ENCODE results near the gene ITSN1.

ITSN1 gene

GRCh38 chr21:33817138-33817537 lies 174.8 kb downstream of the ITSN1 start:
- no peak for DNase-seq

GRCh38 chr21:33817663-33818451 lies 175.6 kb downstream of the ITSN1 start:
- DNase-seq, result no peak

DNA sequence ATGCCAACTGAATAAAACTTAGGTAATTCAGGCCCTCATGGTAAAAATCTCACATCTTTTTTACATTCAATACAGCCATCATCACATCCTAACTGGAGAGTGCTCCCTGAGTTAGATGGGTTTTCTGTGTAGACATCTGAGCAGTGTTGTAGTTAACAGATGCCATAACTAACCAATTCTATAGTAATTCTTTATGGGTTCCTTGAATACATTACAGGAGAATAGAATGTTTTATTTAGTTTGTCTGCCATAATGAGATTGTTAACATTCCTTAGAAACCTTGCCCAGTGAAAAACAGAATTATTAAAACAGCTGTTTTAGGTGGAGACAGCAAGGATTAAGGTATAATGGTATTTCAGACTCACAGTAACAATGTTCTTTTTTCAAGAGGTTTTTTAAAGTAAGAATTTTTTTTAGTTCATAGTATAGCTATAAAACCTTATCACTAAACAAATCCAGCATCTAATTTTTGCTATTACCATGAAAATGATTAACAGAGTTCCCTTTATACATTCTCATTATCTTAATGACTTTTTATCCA lies 178.0 kb downstream of the ITSN1 start:
- no peak for DNase-seq

DNA sequence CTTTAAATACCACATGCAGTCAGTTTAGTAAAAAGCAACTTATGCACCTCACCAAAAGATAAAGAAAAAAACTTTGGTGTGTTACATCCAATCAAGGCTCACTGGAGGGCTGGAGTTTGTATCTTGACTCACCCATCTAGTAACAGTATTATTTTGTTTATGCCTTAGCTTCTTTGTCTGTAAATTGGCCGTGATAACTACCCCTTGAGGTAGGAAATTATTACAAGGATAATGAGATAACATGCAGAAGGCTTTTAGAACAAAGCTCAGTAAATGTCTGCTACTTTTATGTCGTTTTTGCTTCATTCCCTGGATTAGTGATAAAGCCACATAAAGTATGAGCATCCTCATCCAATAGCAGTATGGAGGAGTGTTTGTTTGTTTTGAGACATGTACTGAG lies 178.5 kb downstream of the ITSN1 start:
- no peak for DNase-seq

DNA sequence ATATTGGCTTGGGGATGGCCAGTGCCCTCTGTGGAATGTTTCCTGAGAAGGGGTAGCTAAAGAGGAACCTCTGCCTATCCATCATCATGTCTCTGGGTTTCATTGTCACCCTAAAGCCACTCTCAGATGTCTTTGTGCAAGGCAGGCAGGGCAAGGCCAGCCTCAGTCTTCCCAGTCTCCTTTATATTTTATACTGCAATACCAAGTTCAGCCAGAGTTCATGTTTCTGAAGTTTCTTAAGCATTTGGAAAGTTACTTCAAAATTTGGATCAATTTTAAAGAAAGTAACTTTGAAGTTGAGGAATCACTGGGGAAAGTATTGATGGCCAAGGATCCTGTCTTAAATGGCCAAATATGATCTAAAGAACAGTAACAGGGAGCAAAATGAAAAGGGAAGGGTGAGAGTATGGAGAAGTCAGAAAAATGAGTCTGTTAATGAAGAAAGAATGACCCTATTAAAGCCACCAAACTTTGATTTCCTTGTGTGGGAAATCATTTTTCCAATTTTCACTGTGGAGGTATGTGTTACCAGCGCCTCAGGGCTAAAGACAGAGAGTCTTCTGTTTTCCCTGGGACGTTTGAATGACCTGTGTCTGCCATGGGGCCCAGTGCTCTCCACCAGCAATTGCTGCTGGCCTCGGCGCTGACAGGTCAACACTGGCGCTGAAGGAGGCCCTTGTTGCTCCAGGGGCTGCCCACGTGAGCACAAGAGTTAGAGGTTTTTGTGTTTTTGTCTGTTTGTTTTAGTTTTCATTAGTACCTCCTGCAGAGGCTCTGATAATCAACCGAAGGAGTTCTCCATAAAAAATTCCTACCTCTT lies 179.4 kb downstream of the ITSN1 start:
- no peak for DNase-seq

- DNase-seq, result no peak
These were observed 182.0 kb downstream of the ITSN1 start for GRCh38 chr21:33824156-33824941.

- no peak for DNase-seq
These were observed 183.1 kb downstream of the ITSN1 start for GRCh38 chr21:33825419-33825818.

DNA sequence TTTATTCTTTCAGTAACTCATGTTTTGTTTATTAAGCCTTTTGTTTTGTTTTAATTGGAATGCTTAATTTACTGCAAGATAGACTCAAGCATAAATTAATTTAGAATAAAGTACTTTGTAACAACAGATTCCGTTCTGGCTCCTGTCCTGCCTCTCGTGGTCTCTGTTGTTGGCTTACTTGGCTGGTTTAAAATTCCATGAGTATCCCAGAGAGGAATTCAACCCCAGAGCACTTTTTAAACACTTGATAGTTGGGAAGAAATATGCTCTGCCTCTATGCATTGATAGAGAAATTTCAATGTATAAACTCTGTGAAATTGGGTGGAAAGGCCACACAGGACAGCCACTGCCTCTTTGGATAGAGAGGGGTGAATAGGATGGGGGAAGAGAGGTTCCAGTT lies 183.6 kb downstream of the ITSN1 start:
- no peak for DNase-seq

DNA sequence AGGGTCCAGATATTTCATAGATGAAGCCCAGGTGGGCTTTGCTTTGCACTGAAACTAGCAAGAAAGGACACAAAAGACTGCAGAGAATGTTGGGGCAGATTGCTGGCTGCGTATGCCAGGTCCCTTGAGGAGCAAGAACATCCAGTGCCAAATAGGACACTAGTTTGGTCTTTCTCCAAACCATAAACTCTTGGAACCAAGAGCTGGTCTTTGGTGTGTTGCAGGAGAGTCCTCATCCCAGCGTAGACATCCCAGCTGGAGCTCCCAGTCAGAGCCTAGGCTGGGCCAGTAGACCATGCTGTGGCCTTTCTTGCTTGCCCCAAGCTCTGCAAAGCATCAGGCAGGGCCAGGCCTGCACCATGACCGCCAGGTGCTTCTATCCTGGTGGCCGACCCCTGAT lies 185.8 kb downstream of the ITSN1 start:
- DNase-seq, result no peak

DNA sequence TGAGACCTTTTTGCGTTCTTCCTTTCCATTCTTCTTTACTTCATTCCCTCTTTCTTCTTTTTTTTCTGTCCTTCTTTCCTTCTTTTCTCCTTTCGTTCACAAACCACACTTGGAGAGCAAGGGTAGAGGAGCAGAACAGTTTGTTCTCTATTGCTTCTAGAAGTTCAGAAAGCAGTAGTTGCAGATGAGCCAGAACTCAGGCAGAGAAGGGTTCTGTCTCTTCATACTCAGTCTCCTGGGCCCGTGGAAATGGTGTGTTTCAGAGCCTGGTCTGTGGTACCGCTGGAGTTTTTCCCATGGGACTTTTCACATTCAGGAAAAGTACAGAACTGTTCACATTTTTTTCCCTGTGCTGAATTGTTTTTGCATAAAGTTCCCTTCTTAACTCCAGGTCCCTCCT lies 186.3 kb downstream of the ITSN1 start:
- DNase-seq, result no peak

- no peak for DNase-seq
These were observed 187.5 kb downstream of the ITSN1 start for GRCh38 chr21:33829844-33830243.

DNA sequence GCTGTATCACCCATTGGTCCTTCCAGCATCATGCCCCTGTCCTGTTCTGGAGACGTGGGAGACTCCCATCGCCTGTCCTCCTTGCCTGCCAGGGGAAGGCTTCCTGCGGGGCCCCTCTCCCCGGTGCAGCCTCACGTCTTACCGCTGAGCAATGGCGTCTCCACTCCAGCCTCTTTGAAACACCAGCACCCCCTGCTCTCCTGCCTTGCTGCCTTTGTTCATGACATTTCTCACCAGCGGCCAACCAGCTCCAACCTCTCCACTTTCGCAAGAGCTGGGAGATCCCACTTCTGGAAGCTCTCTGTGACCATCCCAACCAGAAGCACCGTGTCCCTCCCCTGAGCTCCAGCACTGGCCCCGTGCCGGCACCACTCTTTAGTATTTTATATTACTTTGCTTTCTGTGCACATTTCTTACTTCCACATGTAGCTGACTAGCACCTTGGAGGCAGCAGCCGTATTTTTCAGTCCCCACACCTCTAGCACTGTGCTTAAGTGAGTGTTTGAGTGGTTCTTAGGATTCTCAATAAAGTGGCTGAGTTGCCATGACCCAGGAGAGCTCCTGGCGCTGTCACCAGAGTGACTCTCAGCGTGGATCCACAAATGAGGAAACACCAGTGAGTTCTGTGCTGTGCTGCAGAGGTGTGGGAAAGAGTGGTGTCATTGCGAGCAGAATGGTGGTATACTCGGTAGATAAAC lies 189.8 kb downstream of the ITSN1 start:
- no peak for DNase-seq

DNA sequence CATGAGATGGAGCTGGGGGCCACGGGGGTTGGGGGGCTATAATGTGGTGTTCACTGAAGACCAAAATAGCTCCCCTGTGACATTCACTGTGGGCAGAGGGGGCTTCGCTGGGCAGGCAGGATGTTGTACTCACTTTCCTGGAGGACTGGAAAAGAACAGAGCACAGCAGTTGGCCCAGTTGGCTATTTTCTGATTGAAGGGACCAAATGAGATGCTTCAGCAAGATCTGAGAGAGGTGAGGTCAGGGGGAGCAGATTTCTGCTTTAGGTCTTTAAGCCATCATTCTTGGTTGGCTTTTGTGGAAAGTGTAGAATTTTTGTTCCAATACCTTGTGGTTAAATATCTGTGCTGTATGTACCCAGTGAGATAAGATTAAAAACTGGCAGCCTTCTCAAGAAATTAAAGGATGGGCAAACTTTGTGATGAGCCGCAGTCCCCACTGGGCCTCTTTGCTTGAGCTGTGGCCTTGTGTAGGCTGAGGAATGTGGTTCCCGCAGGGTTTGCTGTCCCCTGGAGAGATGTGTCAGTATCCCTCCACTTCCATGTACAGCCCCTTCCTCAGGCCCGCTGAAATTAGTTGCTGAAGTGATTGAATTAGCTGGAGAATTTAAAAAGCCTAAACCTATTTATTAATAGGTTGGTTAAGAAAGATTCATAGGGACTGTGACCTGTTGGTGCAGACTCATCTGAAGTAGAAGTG lies 192.7 kb downstream of the ITSN1 start:
- DNase-seq, result no peak

DNA sequence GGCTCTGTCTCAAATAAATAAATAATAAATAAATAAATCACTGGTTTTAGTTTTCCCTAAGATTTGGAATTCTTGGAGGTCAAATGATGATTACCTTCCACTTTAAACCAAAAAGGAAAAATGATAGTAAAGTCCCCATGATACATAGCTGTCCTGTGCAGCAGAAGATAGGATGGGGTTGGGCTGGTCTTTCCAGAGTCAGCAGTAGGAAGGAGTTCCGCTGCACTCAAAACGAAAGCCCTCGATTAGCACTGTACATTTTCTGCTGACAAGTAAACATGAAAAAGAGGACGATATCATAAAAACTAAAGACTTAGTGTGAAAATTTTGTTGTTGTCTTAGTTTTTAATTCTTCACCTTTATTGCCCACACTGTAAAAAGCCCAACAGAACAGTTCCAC lies 193.6 kb downstream of the ITSN1 start:
- DNase-seq, result no peak

DNA sequence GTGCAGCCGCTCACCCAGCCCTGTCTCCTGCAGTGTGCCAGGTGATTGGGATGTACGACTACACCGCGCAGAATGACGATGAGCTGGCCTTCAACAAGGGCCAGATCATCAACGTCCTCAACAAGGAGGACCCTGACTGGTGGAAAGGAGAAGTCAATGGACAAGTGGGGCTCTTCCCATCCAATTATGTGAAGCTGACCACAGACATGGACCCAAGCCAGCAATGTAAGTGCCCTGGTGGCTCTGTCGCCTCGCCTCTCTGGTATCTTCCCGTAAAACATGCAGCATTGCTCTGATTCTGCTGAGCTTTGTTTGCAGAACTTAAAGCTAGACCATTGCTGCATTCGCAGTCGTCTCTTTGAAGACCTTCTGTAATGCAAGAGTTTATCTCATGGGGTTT lies 194.1 kb downstream of the ITSN1 start:
- no peak for DNase-seq

GRCh38 chr21:33839167-33839716 lies 196.9 kb downstream of the ITSN1 start:
- DNase-seq, result no peak

DNA sequence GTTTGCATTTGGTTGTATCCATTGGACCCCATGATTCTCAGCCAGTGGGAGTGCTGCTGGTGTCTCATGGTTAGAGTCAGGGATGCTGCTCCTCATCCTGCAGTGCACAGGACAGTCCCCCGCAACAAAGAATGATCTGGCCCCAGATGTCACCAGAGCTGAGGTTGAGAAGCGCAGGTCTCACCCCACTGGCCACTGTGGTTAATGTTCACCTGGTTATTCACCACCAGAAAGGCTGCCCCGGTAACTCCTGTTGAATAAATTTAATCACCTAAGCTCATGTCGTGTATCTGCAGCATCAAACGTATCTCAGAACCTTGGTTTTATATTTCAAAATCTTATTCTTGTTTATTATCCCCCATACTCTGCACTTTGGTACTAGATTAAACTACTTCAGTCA lies 197.5 kb downstream of the ITSN1 start:
- DNase-seq, result no peak

- DNase-seq, result no peak
These were observed 198.5 kb downstream of the ITSN1 start for GRCh38 chr21:33840771-33841170.

- no peak for DNase-seq
These were observed 199.3 kb downstream of the ITSN1 start for GRCh38 chr21:33841561-33841960.

GRCh38 chr21:33843216-33843615 lies 200.9 kb downstream of the ITSN1 start:
- no peak for DNase-seq

DNA sequence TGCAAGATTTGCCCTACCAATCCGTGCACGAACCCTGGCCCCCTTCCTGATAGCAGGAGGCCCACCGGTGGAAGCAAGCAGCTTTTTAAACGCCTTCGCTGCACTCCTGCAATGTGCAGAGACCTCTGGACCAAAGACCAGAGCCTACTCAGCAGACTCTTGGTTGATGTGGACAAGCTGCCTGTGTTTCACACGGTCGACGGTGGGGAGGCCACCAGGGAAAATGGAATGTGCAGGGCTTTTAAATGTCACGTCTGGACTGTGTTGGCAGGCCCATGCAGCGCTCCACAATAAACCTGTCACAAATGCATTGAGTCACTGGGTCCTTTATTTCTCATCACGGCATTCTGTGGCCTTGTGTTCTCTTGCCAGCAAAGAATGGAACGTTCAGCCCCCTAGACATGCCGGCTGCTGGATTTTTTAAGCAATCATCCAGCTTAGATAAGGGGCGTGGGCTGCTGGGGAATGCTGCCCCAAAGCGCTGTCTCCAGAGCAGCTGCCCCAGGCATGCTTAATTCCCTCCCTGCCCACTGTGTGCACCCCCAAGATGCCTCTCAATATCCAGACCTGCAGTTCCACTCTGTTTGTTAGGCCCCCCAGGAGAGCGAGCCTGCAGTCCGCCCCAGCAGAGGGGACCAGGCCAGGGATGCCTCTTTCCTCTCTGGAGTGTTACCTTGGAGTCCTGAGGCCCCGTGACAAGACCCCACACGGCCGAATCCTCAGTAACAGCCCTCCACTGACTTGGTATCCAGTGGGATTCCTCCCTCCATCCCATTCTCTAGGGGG lies 202.0 kb downstream of the ITSN1 start:
- DNase-seq, result no peak

All from Kasumi-1 (cell line).